Hepatocyte (in vitro differentiated cells): ENCODE results near the gene APRT. TPM values are rescaled to one million over a fixed set of nuclear protein-coding genes. Genes with fewer than 3 reads are reported as not detected.

ENCODE experiments used
- DNase-seq: peaks from one replicate; pipeline ENCODE4 v3.0.0-alpha.2; 2016; ENCODE audit warnings: low spot score
- H2AFZ ChIP-seq: fragments of 200-600 bp; sonication (generic); 2 replicates; pipeline ENCODE4 v1.6.0; 2016; ENCODE audit warnings: antibody characterized with exemption, mild to moderate bottlenecking
- H3K27ac ChIP-seq: fragments of 200-600 bp; sonication (generic); 2 replicates; pipeline ENCODE4 v1.5.1; 2016; ENCODE audit warnings: mild to moderate bottlenecking
- H3K27me3 ChIP-seq: fragments of 200-600 bp; sonication (generic); 2 replicates; pipeline ENCODE4 v1.6.1; 2016
- H3K36me3 ChIP-seq: fragments of 200-600 bp; sonication (generic); replicated peaks from 2 replicates; pipeline ENCODE4 v1.5.1; 2016; ENCODE audit warnings: low read depth; ENCODE audit not compliant: insufficient read depth
- H3K4me1 ChIP-seq: fragments of 200-600 bp; sonication (generic); 2 replicates; pipeline ENCODE4 v1.5.1; 2016; ENCODE audit warnings: mild to moderate bottlenecking, moderate library complexity; ENCODE audit not compliant: insufficient read depth
- H3K4me2 ChIP-seq: fragments of 200-600 bp; sonication (generic); 2 replicates; pipeline ENCODE4 v1.6.0; 2016
- H3K4me3 ChIP-seq: fragments of 200-600 bp; sonication (generic); 2 replicates; pipeline ENCODE4 v1.5.1; 2016; ENCODE audit warnings: mild to moderate bottlenecking
- H3K79me2 ChIP-seq: fragments of 200-600 bp; sonication (generic); 2 replicates; pipeline ENCODE4 v1.6.0; 2017; ENCODE audit warnings: mild to moderate bottlenecking
- H3K9me2 ChIP-seq: fragments of 200-600 bp; sonication (generic); replicated peaks from 2 replicates; pipeline ENCODE4 v1.6.0; 2017; ENCODE audit warnings: mild to moderate bottlenecking; ENCODE audit not compliant: insufficient read depth
- H3K9me3 ChIP-seq: fragments of 200-600 bp; sonication (generic); 2 replicates; pipeline ENCODE4 v1.5.1; 2016; ENCODE audit warnings: low read depth, mild to moderate bottlenecking
- H4K20me1 ChIP-seq: fragments of 200-600 bp; sonication (generic); 2 replicates; pipeline ENCODE4 v1.6.0; 2016; ENCODE audit warnings: mild to moderate bottlenecking; ENCODE audit not compliant: insufficient read depth, poor library complexity, severe bottlenecking
- CTCF ChIP-seq: fragments of 200-600 bp; sonication (generic); IDR thresholded peaks from 2 replicates; pipeline ENCODE4 v1.5.1; 2016; ENCODE audit warnings: antibody characterized with exemption, mild to moderate bottlenecking; ENCODE audit not compliant: poor library complexity
- EZH2 ChIP-seq: fragments of 200-600 bp; sonication (generic); IDR thresholded peaks from 2 replicates; pipeline ENCODE4 v1.6.1; 2016; ENCODE audit warnings: antibody characterized with exemption, mild to moderate bottlenecking, borderline replicate concordance
- EZH2phosphoT487 ChIP-seq: fragments of 200-600 bp; sonication (generic); IDR thresholded peaks from one replicate; pipeline ENCODE4 v1.6.1; 2018; ENCODE audit warnings: antibody characterized with exemption, mild to moderate bottlenecking, low read depth, moderate library complexity; ENCODE audit not compliant: unreplicated experiment, severe bottlenecking
- WGBS: methylation state at CpG from one replicate; pipeline ENCODE4 v1.1.6; 2016; ENCODE audit warnings: low lambda C conversion rate; ENCODE audit errors: missing lambda C conversion rate; 5-methylcytosine and 5-hydroxymethylcytosine counted together
- polyA plus RNA-seq: library from polyadenylated mRNA; unstranded; fragments of >200 nt; fragmentation: Nextera tagmentation; extraction: Ambion mirVana; gene quantifications from 2 replicates; pipeline ENCODE4 v1.2.1, GENCODE V29; 2016
- total RNA-seq: library from RNA; depleted of rRNA; stranded (reverse); fragments of >200 nt; gene quantifications from 2 replicates; pipeline ENCODE4 v1.2.3, GENCODE V29; 2014

Gene APRT
- total and polyA plus RNA-seq, 2 experiments from 2014 or later = 101 to 237 TPM

GRCh38 chr16:88760424-88761142 lies 51.1 kb downstream of the APRT start:
- H2AFZ ChIP-seq = no peak overlapping the region
- DNase-seq = no peak
- H3K4me1 ChIP-seq = peaks cover 39% of the 10 kb centered on the region
- no peak overlapping the region for H3K4me3 ChIP-seq
- peak overlapping the region; percentile 23 for H3K27ac ChIP-seq
- no peaks in the 10 kb centered on the region for H3K27me3 ChIP-seq
- peaks cover 1% of the 10 kb centered on the region for H4K20me1 ChIP-seq
- WGBS = 83% methylated on average over 21 of the region's 24 CpGs
- no peaks in the 10 kb centered on the region for H3K9me2 ChIP-seq
- peaks cover 25% of the 10 kb centered on the region for H3K79me2 ChIP-seq
- H3K9me3 ChIP-seq = no peaks in the 10 kb centered on the region
- no peak for TF ChIP-seq EZH2
- TF ChIP-seq CTCF = no peak
- no peak for TF ChIP-seq EZH2phosphoT487
- no peak overlapping the region for H3K4me2 ChIP-seq
- H3K36me3 ChIP-seq = no peaks in the 10 kb centered on the region

GRCh38 chr16:88759976-88760350 lies 51.8 kb downstream of the APRT start:
- H3K9me2 ChIP-seq = no peaks in the 10 kb centered on the region

More at GRCh38 chr16:88759976-88760350, 51.8 kb downstream of the APRT start:
- peak overlapping the region; percentile 23 for H3K27ac ChIP-seq
- no peak for TF ChIP-seq EZH2
- no peak for TF ChIP-seq CTCF
- no peak for TF ChIP-seq EZH2phosphoT487
- no peak for DNase-seq
- no peaks in the 10 kb centered on the region for H3K9me3 ChIP-seq
- no peak overlapping the region for H3K4me3 ChIP-seq
- no peaks in the 10 kb centered on the region for H3K27me3 ChIP-seq
- H3K4me1 ChIP-seq = peaks cover 40% of the 10 kb centered on the region
- 91% methylated on average over 20 of the region's 22 CpGs for WGBS
- H3K36me3 ChIP-seq = no peaks in the 10 kb centered on the region
- peaks cover 25% of the 10 kb centered on the region for H3K79me2 ChIP-seq
- peak overlapping the region; percentile 37 for H3K4me2 ChIP-seq
- H4K20me1 ChIP-seq = peaks cover 7% of the 10 kb centered on the region
- H2AFZ ChIP-seq = no peak overlapping the region

Other genes starting within 250 kb of the APRT start
- 8.1 and 16.8 TPM in 2 replicates for gene ZC3H18, start 241.5 kb downstream of the APRT start, total RNA-seq
- gene ZC3H18, start 241.5 kb downstream of the APRT start, polyA plus RNA-seq = 30.7 and 37.1 TPM in 2 replicates
- 0.40 TPM in 1 of 2 replicates, not detected in the other for gene IL17C, start 173.4 kb downstream of the APRT start, total RNA-seq
- gene IL17C, start 173.4 kb downstream of the APRT start, polyA plus RNA-seq = 0.57 and 0.79 TPM in 2 replicates
- gene CYBA, start 160.9 kb downstream of the APRT start, total RNA-seq = 196 and 255 TPM in 2 replicates
- gene CYBA, start 160.9 kb downstream of the APRT start, polyA plus RNA-seq = 419 and 516 TPM in 2 replicates
- 71.9 and 78.6 TPM in 2 replicates for gene MVD, start 148.8 kb downstream of the APRT start, total RNA-seq
- 142 and 152 TPM in 2 replicates for gene MVD, start 148.8 kb downstream of the APRT start, polyA plus RNA-seq
- 1.7 and 2.5 TPM in 2 replicates for gene SNAI3, start 125.4 kb downstream of the APRT start, total RNA-seq
- gene SNAI3, start 125.4 kb downstream of the APRT start, polyA plus RNA-seq = 4.1 and 5.0 TPM in 2 replicates
- 10.1 and 14.0 TPM in 2 replicates for gene RNF166, start 105.5 kb downstream of the APRT start, total RNA-seq
- 14.3 and 16.8 TPM in 2 replicates for gene RNF166, start 105.5 kb downstream of the APRT start, polyA plus RNA-seq
- gene CTU2, start 105.4 kb downstream of the APRT start, total RNA-seq = 5.9 and 8.9 TPM in 2 replicates
- gene CTU2, start 105.4 kb downstream of the APRT start, polyA plus RNA-seq = 19.5 and 21.2 TPM in 2 replicates
- gene PIEZO1, start 26.7 kb downstream of the APRT start, total RNA-seq = 47.0 and 77.0 TPM in 2 replicates
- gene PIEZO1, start 26.7 kb downstream of the APRT start, polyA plus RNA-seq = 70.6 and 87.9 TPM in 2 replicates
- 5.2 and 6.9 TPM in 2 replicates for gene CDT1, start 8.1 kb downstream of the APRT start, total RNA-seq
- gene CDT1, start 8.1 kb downstream of the APRT start, polyA plus RNA-seq = 5.1 and 6.8 TPM in 2 replicates
- gene GALNS, start 45.0 kb upstream of the APRT start, total RNA-seq = 19.6 and 22.4 TPM in 2 replicates
- gene GALNS, start 45.0 kb upstream of the APRT start, polyA plus RNA-seq = 38.9 and 53.5 TPM in 2 replicates
- gene TRAPPC2L, start 45.2 kb upstream of the APRT start, total RNA-seq = 58.7 and 70.8 TPM in 2 replicates
- gene TRAPPC2L, start 45.2 kb upstream of the APRT start, polyA plus RNA-seq = 191 and 215 TPM in 2 replicates
- gene PABPN1L, start 54.7 kb upstream of the APRT start, total RNA-seq = not detected in 2 replicates
- not detected in 2 replicates for gene PABPN1L, start 54.7 kb upstream of the APRT start, polyA plus RNA-seq
- gene CBFA2T3, start 165.3 kb upstream of the APRT start, total RNA-seq = 0.07 TPM in 1 of 2 replicates, not detected in the other
- gene CBFA2T3, start 165.3 kb upstream of the APRT start, polyA plus RNA-seq = 1.1 and 1.5 TPM in 2 replicates